ENCODE data around the gene WDFY1.

GRCh38 chr2:223901854-223902253, 43.3 kb downstream of the WDFY1 start:
- TF ChIP-seq CTCF (IDR thresholded peaks at IDR 0.05; ENCODE audit: extremely low read depth in 1 of 2, insufficient read depth in 1 of 2, low read depth in 1 of 2, low read length in 2 of 2) (no peak), EZH2 (IDR thresholded peaks at IDR 0.05; ENCODE audit: borderline replicate concordance, low read depth, low read length, severe bottlenecking) (no peak), POLR2A (IDR thresholded peaks at IDR 0.05; ENCODE audit: low read depth, low read length) (no peak), MYC (IDR thresholded peaks at IDR 0.05; ENCODE audit: low read depth, low read length) (no peak), POLR2AphosphoS5 (IDR thresholded peaks at IDR 0.05; ENCODE audit: insufficient read depth, low read depth, low read length) (no peak), GATA2 (IDR thresholded peaks at IDR 0.05; ENCODE audit: insufficient read depth, insufficient read length, low read depth, low read length) (no peak), MAX (IDR thresholded peaks at IDR 0.05; ENCODE audit: insufficient read depth, insufficient read length) (no peak), JUN (IDR thresholded peaks at IDR 0.05; ENCODE audit: borderline replicate concordance, insufficient read depth, insufficient read length, low read depth) (no peak), FOS (IDR thresholded peaks at IDR 0.05; ENCODE audit: borderline replicate concordance, insufficient read depth, low read length) (no peak)

All from endothelial cell of umbilical vein (primary cell).